HepG2 (cell line): Measurements from ENCODE around the gene PRSS22. TPM values are rescaled to one million over a fixed set of nuclear protein-coding genes. Genes with fewer than 3 reads are reported as not detected.
A peak's percentile ranks its signal among the peaks of the same experiment; 100 is the strongest.

Experiments
- ADNP ChIP-seq: sonication (generic); formaldehyde crosslinking; IDR thresholded peaks from 2 replicates; pipeline ENCODE4 v1.4.0; 2020; ENCODE audit warnings: missing genetic modification reagents
- AGO2 ChIP-seq: fragments of 200-400 bp; formaldehyde crosslinking; optimal IDR thresholded peaks from 2 replicates; pipeline ENCODE3; 2017; ENCODE audit warnings: mild to moderate bottlenecking, low read depth, low read length, moderate library complexity
- CREBL2 ChIP-seq: sonication (generic); formaldehyde crosslinking; IDR thresholded peaks from 2 replicates; pipeline ENCODE4 v1.8.1; 2023; ENCODE audit warnings: missing genetic modification reagents, mild to moderate bottlenecking, borderline replicate concordance
- DNMT3B ChIP-seq: conservative IDR thresholded peaks from 2 replicates; pipeline ENCODE4 v1.6.1; 2016; ENCODE audit warnings: missing biosample characterization, control low read depth
- ELF1 ChIP-seq: sonication (generic); formaldehyde crosslinking; IDR thresholded peaks from 2 replicates; pipeline ENCODE4 v1.4.0; 2020; ENCODE audit warnings: missing genetic modification reagents
- KAT8 ChIP-seq: IDR thresholded peaks from 2 replicates; pipeline ENCODE4 v1.6.1; 2016; ENCODE audit warnings: missing genetic modification reagents, missing compliant biosample characterization
- MED13 ChIP-seq: sonication (generic); formaldehyde crosslinking; IDR thresholded peaks from 2 replicates; pipeline ENCODE4 v1.5.0; 2020; ENCODE audit warnings: missing genetic modification reagents
- NCOA1 ChIP-seq: sonication (generic); formaldehyde crosslinking; IDR thresholded peaks from 2 replicates; pipeline ENCODE4 v1.9.0; 2021; ENCODE audit warnings: missing genetic modification reagents
- NONO ChIP-seq, 2 experiments: fragments of 450-650 bp in 1 of 2; sonication (generic) in 1 of 2; formaldehyde crosslinking in 1 of 2; IDR thresholded peaks in 1 of 2; conservative IDR thresholded peaks in 1 of 2; 2 replicates each; pipeline versions ENCODE4 v1.6.1 to v1.8.0; 2017 to 2022; ENCODE audit warnings: mild to moderate bottlenecking in 1 of 2, missing genetic modification reagents in 1 of 2, moderate library complexity in 1 of 2
- NR2F2 ChIP-seq: IDR thresholded peaks from 2 replicates; pipeline ENCODE4 v1.6.1; 2012; ENCODE audit warnings: low read depth, inconsistent platforms, borderline replicate concordance
- PRMT3 ChIP-seq: sonication (generic); formaldehyde crosslinking; IDR thresholded peaks from 2 replicates; pipeline ENCODE4 v1.8.1; 2022; ENCODE audit warnings: low read depth, mild to moderate bottlenecking, moderate library complexity, missing genetic modification reagents, borderline replicate concordance
- RXRA ChIP-seq: sonication (generic); formaldehyde crosslinking; IDR thresholded peaks from 2 replicates; pipeline ENCODE4 v1.5.1; 2020; ENCODE audit warnings: missing genetic modification reagents
- SAFB2 ChIP-seq: sonication (generic); formaldehyde crosslinking; IDR thresholded peaks from 2 replicates; pipeline ENCODE4 v1.5.1; 2020; ENCODE audit warnings: missing genetic modification reagents, low read depth, mild to moderate bottlenecking, borderline replicate concordance
- SP4 ChIP-seq: sonication (generic); formaldehyde crosslinking; IDR thresholded peaks from 2 replicates; pipeline ENCODE4 v1.8.1; 2023; ENCODE audit warnings: mild to moderate bottlenecking, missing genetic modification reagents
- SSRP1 ChIP-seq: IDR thresholded peaks from 2 replicates; pipeline ENCODE4 v1.6.1; 2016; ENCODE audit warnings: control low read depth
- ZBTB2 ChIP-seq: sonication (generic); formaldehyde crosslinking; IDR thresholded peaks from 2 replicates; pipeline ENCODE4 v1.8.0; 2022; ENCODE audit warnings: low read depth, missing genetic modification reagents
- ZEB1 ChIP-seq: IDR thresholded peaks from 2 replicates; pipeline ENCODE4 v1.6.1; 2012; ENCODE audit warnings: mild to moderate bottlenecking, low read depth, inconsistent platforms; ENCODE audit not compliant: insufficient replicate concordance
- ZFP36 ChIP-seq: fragments of 150-350 bp; IDR thresholded peaks from 2 replicates; pipeline ENCODE4 v1.6.1; 2018; ENCODE audit warnings: borderline replicate concordance, low read length, low read depth; ENCODE audit not compliant: partially characterized antibody
- ZFP91 ChIP-seq: sonication (generic); formaldehyde crosslinking; IDR thresholded peaks from 2 replicates; pipeline ENCODE4 v1.9.0; 2022; ENCODE audit warnings: missing genetic modification reagents, mild to moderate bottlenecking, borderline replicate concordance
- ZNF180 ChIP-seq: sonication (generic); formaldehyde crosslinking; IDR thresholded peaks from 2 replicates; pipeline ENCODE4 v1.4.0; 2020; ENCODE audit warnings: low read depth, missing genetic modification reagents, borderline replicate concordance
- ZNF292 ChIP-seq: sonication (generic); formaldehyde crosslinking; IDR thresholded peaks from 2 replicates; pipeline ENCODE4 v1.8.1; 2022; ENCODE audit warnings: mild to moderate bottlenecking, low read depth, missing genetic modification reagents, borderline replicate concordance
- ZNF337 ChIP-seq: sonication (generic); formaldehyde crosslinking; IDR thresholded peaks from 2 replicates; pipeline ENCODE4 v1.5.1; 2020; ENCODE audit warnings: missing genetic modification reagents, low read depth, mild to moderate bottlenecking, borderline replicate concordance
- ZNF558 ChIP-seq: sonication (generic); formaldehyde crosslinking; IDR thresholded peaks from 2 replicates; pipeline ENCODE4 v1.9.0; 2022; ENCODE audit warnings: mild to moderate bottlenecking, missing genetic modification reagents, borderline replicate concordance
- ZNF660 ChIP-seq: sonication (generic); formaldehyde crosslinking; IDR thresholded peaks from 2 replicates; pipeline ENCODE4 v1.5.1; 2020; ENCODE audit warnings: mild to moderate bottlenecking, low read depth, missing genetic modification reagents, borderline replicate concordance
- ZNF761 ChIP-seq: sonication (generic); formaldehyde crosslinking; conservative IDR thresholded peaks from 2 replicates; pipeline ENCODE4 v1.4.0; 2020; ENCODE audit warnings: mild to moderate bottlenecking, missing genetic modification reagents
- polyA plus RNA-seq, 8 experiments: library from polyadenylated mRNA; depleted of rRNA in 3 of 8; stranded (reverse) in 7 of 8; unstranded in 1 of 8; fragments of >200 nt; fragmentation: Illumina TruSeq in 4 of 8; extraction: Trizol in 4 of 8; gene quantifications; 2 replicates each; pipeline versions ENCODE4 v1.2.1 to v1.2.3, GENCODE V29; 2011 to 2016; ENCODE audit warnings: low read depth in 4 of 8, missing spikeins in 1 of 8, mixed read lengths in 1 of 8; ENCODE audit not compliant: insufficient read depth in 1 of 8
- total RNA-seq, 5 experiments: library from RNA; depleted of rRNA; stranded (reverse); fragments of >200 nt; fragmentation: Illumina TruSeq; extraction: Trizol; gene quantifications; 2 replicates each; pipeline ENCODE4 v1.2.3, GENCODE V29; 2016; ENCODE audit warnings: low read depth in 1 of 5

Gene PRSS22
- total and polyA plus RNA-seq, 2 of the 13 experiments (the other 11 are each of a cell fraction or from before 2014, with no cell fraction given) = 0.24 to 0.32 TPM

GRCh38 chr16:2898831-2899563 is 41.0 kb upstream of the PRSS22 start (continued):
- TF ChIP-seq ZNF292 (CRISPR knock-in tag) = no peak; the same call in 1 of the 2 replicates
- TF ChIP-seq SP4 = no peak
- no peak for TF ChIP-seq ZBTB2 (CRISPR knock-in tag)
- TF ChIP-seq ZEB1 = no peak
- no peak for TF ChIP-seq ZNF337 (CRISPR knock-in tag)
- peak; percentile 64 for TF ChIP-seq ZFP91 (CRISPR knock-in tag)
- TF ChIP-seq ZNF761 (CRISPR knock-in tag) = no peak
- TF ChIP-seq AGO2 = no peak
- no peak for TF ChIP-seq ELF1 (CRISPR knock-in tag)
- no peak for TF ChIP-seq ZFP36
- TF ChIP-seq NONO (IDR thresholded peaks at IDR 0.05) = no peak
- 0 out of 2 replicates have a peak, but pooled peaks have one; percentile 29 for TF ChIP-seq NONO (CRISPR knock-in tag; conservative IDR thresholded peaks at IDR 0.05)
- TF ChIP-seq KAT8 (CRISPR knock-in tag) = 0 out of 2 replicates have a peak, but pooled peaks have one; percentile 15
- no peak for TF ChIP-seq ZNF660 (CRISPR knock-in tag)
- no peak for TF ChIP-seq ADNP
- TF ChIP-seq SSRP1 = no peak
- no peak for TF ChIP-seq ZNF558 (CRISPR knock-in tag)
- no peak for TF ChIP-seq NR2F2
- TF ChIP-seq CREBL2 (CRISPR knock-in tag) = no peak
- no peak for TF ChIP-seq MED13 (CRISPR knock-in tag)
- TF ChIP-seq PRMT3 (CRISPR knock-in tag) = no peak
- TF ChIP-seq DNMT3B (CRISPR knock-in tag) = no peak
- no peak for TF ChIP-seq ZNF180 (CRISPR knock-in tag)
- no peak for TF ChIP-seq NCOA1
- no peak for TF ChIP-seq SAFB2 (CRISPR knock-in tag)
- peak; percentile 35; the same call in 1 of the 2 replicates for TF ChIP-seq RXRA
